DND-41 (cell line): ENCODE measurements around the gene FBXL14.

ENCODE experiments used
- EZH2 ChIP-seq: IDR thresholded peaks from 3 replicates; pipeline ENCODE4 v1.6.1; 2012; ENCODE audit warnings: borderline replicate concordance, low read depth, mild to moderate bottlenecking, moderate library complexity, low read length, inconsistent platforms; ENCODE audit not compliant: severe bottlenecking
- TF ChIP-seq, protein P1 (sequence below): IDR thresholded peaks from 2 replicates; pipeline ENCODE4 v1.5.1; 2012; ENCODE audit warnings: borderline replicate concordance, low read length, moderate library complexity, mild to moderate bottlenecking; ENCODE audit not compliant: poor library complexity, severe bottlenecking; ENCODE audit errors: extremely low read depth

DNA sequence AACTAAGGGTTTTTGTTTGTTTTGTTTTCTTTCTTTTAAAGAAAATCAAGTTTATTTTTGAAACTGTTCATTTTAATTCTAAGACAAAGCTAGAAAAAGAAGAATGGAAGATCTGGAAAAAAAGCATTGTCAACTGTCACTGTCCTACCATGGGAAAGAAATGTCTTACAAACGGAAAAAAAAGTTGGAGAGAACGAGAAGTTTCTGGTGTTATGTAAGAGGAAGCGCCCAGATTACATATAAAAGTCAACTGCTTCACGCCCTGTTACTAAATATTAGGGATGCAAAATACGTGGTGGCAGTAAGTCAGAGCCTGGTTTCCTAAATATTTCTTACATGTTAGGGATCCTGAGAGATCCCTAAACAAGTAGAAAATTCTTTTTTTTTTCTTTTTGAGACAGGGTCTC, 14.3 kb upstream of the FBXL14 start:
- no peak for TF ChIP-seq EZH2
- TF ChIP-seq, protein P1, sequence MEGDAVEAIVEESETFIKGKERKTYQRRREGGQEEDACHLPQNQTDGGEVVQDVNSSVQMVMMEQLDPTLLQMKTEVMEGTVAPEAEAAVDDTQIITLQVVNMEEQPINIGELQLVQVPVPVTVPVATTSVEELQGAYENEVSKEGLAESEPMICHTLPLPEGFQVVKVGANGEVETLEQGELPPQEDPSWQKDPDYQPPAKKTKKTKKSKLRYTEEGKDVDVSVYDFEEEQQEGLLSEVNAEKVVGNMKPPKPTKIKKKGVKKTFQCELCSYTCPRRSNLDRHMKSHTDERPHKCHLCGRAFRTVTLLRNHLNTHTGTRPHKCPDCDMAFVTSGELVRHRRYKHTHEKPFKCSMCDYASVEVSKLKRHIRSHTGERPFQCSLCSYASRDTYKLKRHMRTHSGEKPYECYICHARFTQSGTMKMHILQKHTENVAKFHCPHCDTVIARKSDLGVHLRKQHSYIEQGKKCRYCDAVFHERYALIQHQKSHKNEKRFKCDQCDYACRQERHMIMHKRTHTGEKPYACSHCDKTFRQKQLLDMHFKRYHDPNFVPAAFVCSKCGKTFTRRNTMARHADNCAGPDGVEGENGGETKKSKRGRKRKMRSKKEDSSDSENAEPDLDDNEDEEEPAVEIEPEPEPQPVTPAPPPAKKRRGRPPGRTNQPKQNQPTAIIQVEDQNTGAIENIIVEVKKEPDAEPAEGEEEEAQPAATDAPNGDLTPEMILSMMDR, result no peak
